Effector memory CD8-positive, alpha-beta T cell (primary cell): ENCODE data around the gene IFRD2.

Experiments used
- ATAC-seq: fragments of 150-1000 bp; cut with Tn5 transposase; replicated peaks from 2 replicates; pipeline ENCODE4 v1.10.0; 2021; ENCODE audit warnings: mild to moderate bottlenecking, moderate library complexity
- DNase-seq, 3 experiments: peaks; one replicate each; pipeline ENCODE4 v3.0.0; 2021
- H3K27ac Mint-ChIP-seq, 2 donors: one replicate each; pipeline ENCODE4 v1.8.0; 2022; ENCODE audit warnings: mild to moderate bottlenecking in 2 of 2, mixed read lengths in 2 of 2, moderate library complexity in 2 of 2
- H3K27me3 Mint-ChIP-seq, 2 donors: one replicate each; pipeline ENCODE4 v1.8.0; 2022; ENCODE audit warnings: mixed read lengths in 2 of 2
- H3K36me3 Mint-ChIP-seq: one replicate; pipeline ENCODE4 v1.8.0; 2022; ENCODE audit warnings: mild to moderate bottlenecking, moderate library complexity, mixed read lengths; ENCODE audit not compliant: insufficient read depth
- H3K4me1 Mint-ChIP-seq, 2 donors: one replicate each; pipeline ENCODE4 v1.8.0; 2022; ENCODE audit warnings: low read depth in 2 of 2, mixed read lengths in 2 of 2
- H3K4me3 Mint-ChIP-seq, 2 donors: one replicate each; pipeline ENCODE4 v1.8.0; 2022; ENCODE audit warnings: mild to moderate bottlenecking in 2 of 2, mixed read lengths in 2 of 2, moderate library complexity in 2 of 2
- H3K9me3 Mint-ChIP-seq, 2 donors: one replicate each; pipeline ENCODE4 v1.8.0; 2022; ENCODE audit warnings: mixed read lengths in 2 of 2

Gene IFRD2

DNA sequence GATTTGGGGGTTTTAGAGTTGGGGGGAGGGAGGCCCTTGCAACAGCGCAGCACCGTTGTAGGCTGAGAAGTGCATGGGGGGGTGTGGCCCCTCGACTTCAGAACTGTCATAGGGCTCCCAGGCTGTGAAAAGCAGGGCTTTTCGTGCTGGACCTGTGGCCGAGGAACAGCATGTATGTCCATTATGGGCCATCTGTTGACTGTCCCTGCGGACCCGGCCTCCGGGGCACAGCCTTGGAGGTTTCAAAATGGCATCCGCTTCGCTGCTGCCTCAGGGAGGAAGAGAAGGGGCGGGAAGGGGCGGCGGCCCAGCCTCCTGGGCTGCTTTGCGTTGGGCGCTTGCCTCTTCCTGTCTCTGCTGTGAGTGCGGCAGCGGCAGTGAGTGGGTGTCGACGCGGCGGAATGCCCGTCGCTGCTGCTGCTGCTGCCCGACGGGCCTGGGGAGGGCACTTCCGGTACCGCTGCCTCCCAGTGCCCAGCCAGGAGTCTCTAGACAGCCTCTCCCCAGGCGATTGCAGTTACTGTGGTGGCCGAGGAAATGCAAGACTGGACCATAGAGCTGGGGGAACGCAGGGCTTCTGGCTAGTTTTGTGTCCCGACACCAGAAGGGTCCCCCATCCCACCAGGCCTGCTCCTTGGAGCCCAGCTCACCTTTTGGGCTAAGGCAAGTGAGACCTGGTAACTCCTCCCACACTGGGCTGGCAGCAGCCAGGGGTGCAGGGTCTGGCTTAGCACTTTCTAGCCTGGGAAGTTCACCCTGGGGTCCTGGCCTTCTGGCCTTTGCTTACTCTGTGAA lies 54.3 kb downstream of the IFRD2 start:
- ATAC-seq (peak; percentile 53), DNase-seq (peak; percentile 79 to 81 (median 80))
- H3K36me3 Mint-ChIP-seq = peaks cover 35% of the 10 kb centered on the region
- H3K4me1 Mint-ChIP-seq = peaks cover 51 to 55% of the 10 kb centered on the region in 2 donors
- peak overlapping the region; percentile 94 to 95 for H3K27ac Mint-ChIP-seq
- H3K9me3 Mint-ChIP-seq = no peaks in the 10 kb centered on the region
- H3K27me3 Mint-ChIP-seq = no peaks in the 10 kb centered on the region
- H3K4me3 Mint-ChIP-seq = peak overlapping the region; percentile 99 to 100
